Calu3 (cell line): ENCODE data around the gene MAD2L2. TPM values are rescaled to one million over a fixed set of nuclear protein-coding genes. Genes with fewer than 3 reads are reported as not detected.

Source experiments
- BruUV-seq: library from RNA; stranded (reverse); fragments of 400-500 nt; replicated peaks from 2 replicates; lab custom pipeline; 2021; lab: Mats Ljungman, UMichigan
- CTCF ChIA-PET: fragments of 300-600 bp; sonication (Branson Sonifier 250); formaldehyde crosslinking; loops from one replicate; lab custom pipeline; 2022; ENCODE audit warnings: antibody characterized with exemption; lab: Charles Lee
- DNase-seq: peaks from one replicate; pipeline ENCODE4 v3.0.0; 2022
- H3K27ac Mint-ChIP-seq: one replicate; pipeline ENCODE4 v1.8.0; 2022; ENCODE audit warnings: mixed read lengths; ENCODE audit not compliant: unreplicated experiment
- H3K27me3 Mint-ChIP-seq: one replicate; pipeline ENCODE4 v1.8.0; 2022; ENCODE audit warnings: mixed read lengths; ENCODE audit not compliant: unreplicated experiment
- H3K36me3 Mint-ChIP-seq: one replicate; pipeline ENCODE4 v1.8.0; 2022; ENCODE audit warnings: mild to moderate bottlenecking, moderate library complexity, mixed read lengths; ENCODE audit not compliant: insufficient read depth, unreplicated experiment
- H3K4me1 Mint-ChIP-seq: one replicate; pipeline ENCODE4 v1.8.0; 2022; ENCODE audit warnings: mild to moderate bottlenecking, low read depth, mixed read lengths; ENCODE audit not compliant: unreplicated experiment
- H3K4me3 Mint-ChIP-seq: one replicate; pipeline ENCODE4 v1.8.0; 2022; ENCODE audit warnings: mild to moderate bottlenecking, low read depth, moderate library complexity, mixed read lengths; ENCODE audit not compliant: unreplicated experiment
- H3K9me3 Mint-ChIP-seq: one replicate; pipeline ENCODE4 v1.8.0; 2022; ENCODE audit warnings: low read depth, mixed read lengths; ENCODE audit not compliant: unreplicated experiment
- intact Hi-C: fragments of 100-400 bp; cut with micrococcal nuclease; formaldehyde crosslinking; loops from one replicate; pipeline ENCODE4 v1.10.0; 2022; ENCODE audit not compliant: unreplicated experiment
- total RNA-seq: library from RNA; stranded (reverse); gene quantifications from 2 replicates; pipeline ENCODE4 v1.2.3, GENCODE V29; 2022
- TF ChIP-seq, protein P1 (sequence below): fragments of 200-600 bp; IDR thresholded peaks from one replicate; pipeline ENCODE4 v1.8.0; 2022; ENCODE audit warnings: antibody characterized with exemption; ENCODE audit not compliant: unreplicated experiment

MAD2L2 gene
- total RNA-seq, 1 experiment from 2014 or later = 19.2 TPM

DNA sequence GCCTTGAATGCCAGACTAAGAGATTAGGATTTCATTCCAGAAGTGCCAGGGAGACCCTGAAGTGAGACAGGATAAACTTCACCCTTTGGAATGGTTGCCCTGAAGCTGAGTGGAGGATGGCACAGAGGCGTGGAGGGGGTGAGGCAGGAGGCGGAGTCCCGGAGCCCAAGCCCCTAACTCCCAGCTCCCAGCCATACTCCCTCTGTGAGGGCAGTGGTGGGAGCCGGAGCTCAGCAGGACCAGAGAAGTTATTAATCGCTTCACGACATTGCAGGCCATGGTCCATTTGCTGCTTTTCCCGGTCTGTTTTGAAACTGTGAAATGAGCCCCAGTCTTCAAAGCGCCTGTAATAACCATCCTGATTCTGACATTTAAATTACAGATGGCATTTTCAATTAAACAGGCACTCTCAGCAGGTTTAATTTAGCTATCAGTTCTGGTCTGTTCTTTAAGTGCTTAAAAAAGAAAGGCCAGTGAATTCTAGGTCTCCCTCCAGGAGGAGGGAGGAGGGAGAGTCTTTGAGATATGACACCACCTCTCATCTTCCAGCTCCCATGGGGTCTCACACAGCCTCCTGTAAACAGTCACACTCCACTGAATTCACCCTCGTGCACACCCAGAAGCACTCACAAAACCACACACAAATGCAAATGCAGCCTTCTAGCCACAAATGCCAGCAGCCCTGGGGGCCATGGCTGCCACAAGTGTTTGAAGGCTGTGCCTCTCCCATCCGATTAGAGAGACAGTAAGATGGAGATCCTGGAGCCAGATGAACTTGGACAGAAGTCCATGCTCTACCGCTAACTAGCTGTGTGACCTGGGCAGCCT, 46.4 kb downstream of the MAD2L2 start:
- peaks cover 88% of the 10 kb centered on the region for H3K27me3 Mint-ChIP-seq
- intact Hi-C loops = no loop called here
- no peaks in the 10 kb centered on the region for H3K9me3 Mint-ChIP-seq
- no peaks in the 10 kb centered on the region for H3K36me3 Mint-ChIP-seq
- CTCF ChIA-PET = interaction anchor here (0.7 to 1.4 kb wide), 2 partner anchors 11 to 12 kb away, joined by 3 read pairs; no protein-coding TSS in a partner anchor
- H3K4me1 Mint-ChIP-seq = no peaks in the 10 kb centered on the region
- DNase-seq = no peak
- TF ChIP-seq, protein P1, sequence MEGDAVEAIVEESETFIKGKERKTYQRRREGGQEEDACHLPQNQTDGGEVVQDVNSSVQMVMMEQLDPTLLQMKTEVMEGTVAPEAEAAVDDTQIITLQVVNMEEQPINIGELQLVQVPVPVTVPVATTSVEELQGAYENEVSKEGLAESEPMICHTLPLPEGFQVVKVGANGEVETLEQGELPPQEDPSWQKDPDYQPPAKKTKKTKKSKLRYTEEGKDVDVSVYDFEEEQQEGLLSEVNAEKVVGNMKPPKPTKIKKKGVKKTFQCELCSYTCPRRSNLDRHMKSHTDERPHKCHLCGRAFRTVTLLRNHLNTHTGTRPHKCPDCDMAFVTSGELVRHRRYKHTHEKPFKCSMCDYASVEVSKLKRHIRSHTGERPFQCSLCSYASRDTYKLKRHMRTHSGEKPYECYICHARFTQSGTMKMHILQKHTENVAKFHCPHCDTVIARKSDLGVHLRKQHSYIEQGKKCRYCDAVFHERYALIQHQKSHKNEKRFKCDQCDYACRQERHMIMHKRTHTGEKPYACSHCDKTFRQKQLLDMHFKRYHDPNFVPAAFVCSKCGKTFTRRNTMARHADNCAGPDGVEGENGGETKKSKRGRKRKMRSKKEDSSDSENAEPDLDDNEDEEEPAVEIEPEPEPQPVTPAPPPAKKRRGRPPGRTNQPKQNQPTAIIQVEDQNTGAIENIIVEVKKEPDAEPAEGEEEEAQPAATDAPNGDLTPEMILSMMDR = no peak
- H3K4me3 Mint-ChIP-seq = no peak overlapping the region
- no peak overlapping the region for H3K27ac Mint-ChIP-seq
- no TSS peak for BruUV-seq

DNA sequence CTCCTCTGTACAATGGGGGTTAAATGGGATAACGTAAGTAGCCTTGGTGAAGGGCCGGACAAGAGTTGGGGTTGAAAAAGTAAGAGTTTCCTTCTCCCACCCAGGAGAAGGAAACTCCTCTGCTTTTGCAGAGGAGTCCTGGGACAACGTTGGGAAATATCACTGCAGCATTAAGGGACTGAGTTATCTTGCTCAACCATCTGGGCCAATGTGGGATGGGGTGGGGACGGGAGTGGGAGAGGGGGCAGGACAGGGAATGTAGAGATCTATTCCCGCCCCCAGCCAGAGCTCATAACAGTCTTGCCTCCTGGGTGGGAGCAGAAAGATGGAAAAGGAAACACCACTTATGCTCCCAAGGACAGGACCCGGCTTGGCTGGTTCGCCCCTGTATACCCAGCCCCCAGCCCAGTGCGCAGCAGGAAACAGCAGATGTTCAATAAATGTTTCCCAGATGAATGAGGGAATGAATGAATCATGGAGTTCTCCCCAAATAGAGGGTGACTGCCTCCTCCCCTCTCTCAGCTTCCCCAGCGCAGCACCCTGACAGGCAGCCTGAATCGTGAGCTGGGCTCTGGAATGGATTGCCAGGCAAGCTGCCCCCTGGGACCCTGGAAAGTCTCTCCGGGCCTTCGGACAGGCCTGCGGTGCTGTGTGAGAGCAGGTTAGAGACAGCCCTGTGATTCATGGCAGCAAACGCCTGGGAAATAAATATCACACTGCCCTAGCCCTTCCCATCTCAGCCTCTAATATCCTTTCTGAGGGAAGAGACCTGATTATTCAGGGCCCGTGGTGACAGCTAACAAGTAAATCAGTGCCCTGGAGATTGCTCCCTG, 51.5 kb downstream of the MAD2L2 start:
- intact Hi-C loops = no loop called here
- Mint-ChIP-seq H3K4me3 (no peak overlapping the region), H3K27ac (no peak overlapping the region), H3K27me3 (peaks cover 88% of the 10 kb centered on the region), H3K4me1 (no peaks in the 10 kb centered on the region), H3K36me3 (no peaks in the 10 kb centered on the region), H3K9me3 (no peaks in the 10 kb centered on the region)
- no peak for DNase-seq
- TF ChIP-seq, protein P1 = no peak
- no TSS peak for BruUV-seq
- CTCF ChIA-PET = no interaction called here

DNA sequence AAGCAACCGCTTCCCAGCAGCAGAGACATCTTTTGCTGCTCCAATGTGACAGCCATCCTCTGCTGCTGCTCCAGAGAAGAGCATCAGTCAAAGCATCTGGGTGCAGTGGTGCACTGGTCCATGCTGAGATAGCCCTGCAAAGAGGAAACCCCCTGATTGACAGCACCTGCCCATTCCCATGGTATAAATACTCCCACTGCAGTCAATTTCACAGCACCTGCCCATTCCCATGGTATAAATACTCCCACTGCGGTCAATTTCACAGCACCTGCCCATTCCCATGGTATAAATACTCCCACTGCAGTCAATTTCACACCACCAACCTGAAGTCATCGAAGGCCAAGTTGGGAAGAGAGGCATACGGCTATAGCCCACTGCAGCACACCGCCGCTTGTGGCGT, 52.2 kb downstream of the MAD2L2 start:
- CTCF ChIA-PET = no interaction called here
- TF ChIP-seq, protein P1 = no peak
- no peaks in the 10 kb centered on the region for H3K9me3 Mint-ChIP-seq
- H3K36me3 Mint-ChIP-seq = no peaks in the 10 kb centered on the region
- no peak overlapping the region for H3K4me3 Mint-ChIP-seq
- no peak for DNase-seq
- H3K4me1 Mint-ChIP-seq = no peaks in the 10 kb centered on the region
- intact Hi-C loops = no loop called here
- BruUV-seq = no TSS peak
- H3K27me3 Mint-ChIP-seq = peaks cover 87% of the 10 kb centered on the region
- no peak overlapping the region for H3K27ac Mint-ChIP-seq

DNA sequence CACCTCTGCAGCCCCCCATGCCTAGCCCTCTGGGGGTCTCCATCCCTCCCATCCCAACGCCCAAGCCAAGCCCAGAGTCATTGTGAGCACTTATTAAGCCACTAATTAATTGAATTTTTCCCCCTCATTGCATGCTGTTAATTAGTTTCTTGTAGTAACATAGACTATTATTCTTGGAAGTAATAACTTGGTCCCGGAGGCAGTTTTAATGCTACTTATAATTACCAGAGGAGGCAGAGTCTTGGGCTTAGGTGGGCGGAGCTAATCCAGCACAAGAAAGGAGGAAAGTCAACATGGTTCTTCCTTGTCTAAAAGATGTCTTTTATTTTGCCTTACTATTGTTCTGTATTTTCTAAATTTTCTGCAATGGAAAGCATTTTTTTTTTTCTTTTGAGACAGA, 54.4 kb downstream of the MAD2L2 start:
- Mint-ChIP-seq H3K9me3 (no peaks in the 10 kb centered on the region), H3K4me1 (no peaks in the 10 kb centered on the region), H3K27ac (no peak overlapping the region), H3K27me3 (peaks cover 97% of the 10 kb centered on the region), H3K36me3 (no peaks in the 10 kb centered on the region), H3K4me3 (no peak overlapping the region)
- no TSS peak for BruUV-seq
- intact Hi-C loops = no loop called here
- TF ChIP-seq, protein P1 = no peak
- CTCF ChIA-PET = no interaction called here
- DNase-seq = no peak

Other genes with a start within 250 kb of the MAD2L2 start
- gene DISP3, start 202.0 kb downstream of the MAD2L2 start, total RNA-seq = 0.86 and 1.3 TPM in 2 replicates
- gene FBXO2, start 26.7 kb downstream of the MAD2L2 start, total RNA-seq = 3.3 and 4.0 TPM in 2 replicates
- gene FBXO44, start 26.3 kb downstream of the MAD2L2 start, total RNA-seq = 9.8 and 10.1 TPM in 2 replicates
- gene FBXO6, start 16.9 kb downstream of the MAD2L2 start, total RNA-seq = 3.0 and 3.9 TPM in 2 replicates
- gene DRAXIN, start 10.6 kb upstream of the MAD2L2 start, total RNA-seq = not detected in 2 replicates
- gene AGTRAP, start 55.0 kb upstream of the MAD2L2 start, total RNA-seq = 30.4 and 41.2 TPM in 2 replicates
- not detected in 2 replicates for gene C1orf167, start 81.0 kb upstream of the MAD2L2 start, total RNA-seq
- gene MTHFR, start 124.8 kb upstream of the MAD2L2 start, total RNA-seq = 16.4 and 21.0 TPM in 2 replicates
- 17.4 and 23.6 TPM in 2 replicates for gene CLCN6, start 125.0 kb upstream of the MAD2L2 start, total RNA-seq
- not detected in 2 replicates for gene NPPA, start 166.6 kb upstream of the MAD2L2 start, total RNA-seq
- not detected in 2 replicates for gene NPPB, start 177.8 kb upstream of the MAD2L2 start, total RNA-seq
- 33.7 and 37.8 TPM in 2 replicates for gene KIAA2013, start 245.3 kb upstream of the MAD2L2 start, total RNA-seq